ENCODE results near the gene GCFC2. TPM values are rescaled to one million over a fixed set of nuclear protein-coding genes. Genes with fewer than 3 reads are reported as not detected.
A peak's percentile ranks its signal among the peaks of the same experiment; 100 is the strongest.
"Not testable (repeated sequence)": the region's sequence is repeated elsewhere in the genome, so short reads cannot be mapped to it uniquely, and the experiment has no call there.

GCFC2 gene
- total RNA-seq, 1 donor from 2014 or later: 7.7 TPM

- ATAC-seq: no peak
Observed at GRCh38 chr2:75679556-75679955, 31.2 kb downstream of the GCFC2 start.

DNA sequence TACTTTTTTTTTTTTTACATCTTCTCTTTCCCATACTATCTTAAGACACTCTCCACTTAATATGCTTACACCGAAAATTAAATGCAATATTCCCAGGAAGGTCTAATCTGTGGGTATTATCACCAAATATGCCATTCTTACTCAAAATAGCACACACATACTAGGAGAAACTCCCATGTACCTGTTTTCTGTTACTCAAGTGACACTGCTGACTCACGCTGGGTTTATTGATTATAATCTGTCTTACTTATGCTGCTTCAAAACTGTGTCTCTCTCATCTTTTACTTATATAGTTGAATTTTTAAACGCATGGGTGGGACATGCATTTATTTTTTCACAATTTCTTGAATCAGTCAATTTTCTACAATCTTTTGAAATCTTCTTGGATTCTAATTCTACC lies 34.3 kb downstream of the GCFC2 start:
- ATAC-seq: no peak

DNA sequence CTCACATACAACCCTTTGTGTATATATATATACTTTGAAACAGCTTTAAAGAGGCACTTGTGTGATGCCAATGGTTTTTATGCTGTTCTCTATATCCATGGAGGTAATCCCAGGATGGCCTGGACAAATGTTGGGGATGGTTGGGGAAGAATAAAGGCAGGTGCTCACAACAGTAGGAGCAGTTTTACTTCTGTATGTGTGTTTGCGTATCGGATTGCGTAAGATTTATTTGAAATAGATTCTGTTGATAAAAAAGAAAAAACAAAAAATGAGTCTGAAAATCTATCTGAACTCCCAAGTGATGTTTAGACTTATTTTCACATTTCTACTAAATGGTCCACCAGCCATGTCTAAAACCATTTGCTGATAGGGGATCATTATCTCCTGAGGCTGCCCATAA lies 34.8 kb downstream of the GCFC2 start:
- ATAC-seq: no peak

DNA sequence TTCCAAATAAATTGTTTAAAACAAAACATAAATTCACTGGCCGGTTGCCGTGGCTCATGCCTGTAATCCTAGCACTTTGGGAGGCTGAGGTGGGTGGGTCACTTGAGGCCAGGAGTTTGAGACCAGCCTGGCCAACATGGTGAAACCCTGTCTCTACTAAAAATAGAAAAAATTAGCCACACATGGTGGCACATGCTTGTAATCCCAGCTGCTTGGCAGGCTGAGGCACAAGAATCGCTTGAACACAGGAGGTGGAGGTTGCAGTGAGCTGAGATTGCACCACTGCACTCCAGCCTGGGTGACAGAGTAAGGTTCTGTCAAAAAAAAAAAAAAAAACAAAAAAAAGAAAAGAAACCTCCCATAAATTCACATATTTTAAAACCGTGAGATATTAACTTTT lies 35.3 kb downstream of the GCFC2 start:
- not testable (repeated sequence) for ATAC-seq

- ATAC-seq: no peak
Observed at GRCh38 chr2:75667884-75668283, 42.8 kb downstream of the GCFC2 start.

GRCh38 chr2:75666911-75667310 lies 43.8 kb downstream of the GCFC2 start:
- ATAC-seq: no peak

DNA sequence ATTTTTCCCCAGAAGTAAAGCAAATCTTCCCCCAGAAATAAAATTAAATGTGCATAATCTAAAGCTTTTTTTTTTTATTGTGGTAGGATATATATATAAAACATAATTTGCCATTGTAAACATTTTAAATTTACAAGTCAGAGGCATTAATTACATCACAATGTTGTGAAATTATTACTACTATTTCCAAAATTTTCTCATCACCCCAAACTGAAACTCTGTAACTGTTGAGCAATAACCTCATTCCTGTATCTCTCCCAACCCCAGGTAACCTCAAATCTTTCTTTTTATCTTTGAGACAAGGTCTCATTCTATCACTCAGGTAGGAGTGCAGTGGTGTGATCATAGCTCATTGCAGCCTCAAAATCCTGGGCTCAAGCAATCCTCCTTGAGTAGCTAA lies 52.9 kb downstream of the GCFC2 start:
- ATAC-seq: no peak

DNA sequence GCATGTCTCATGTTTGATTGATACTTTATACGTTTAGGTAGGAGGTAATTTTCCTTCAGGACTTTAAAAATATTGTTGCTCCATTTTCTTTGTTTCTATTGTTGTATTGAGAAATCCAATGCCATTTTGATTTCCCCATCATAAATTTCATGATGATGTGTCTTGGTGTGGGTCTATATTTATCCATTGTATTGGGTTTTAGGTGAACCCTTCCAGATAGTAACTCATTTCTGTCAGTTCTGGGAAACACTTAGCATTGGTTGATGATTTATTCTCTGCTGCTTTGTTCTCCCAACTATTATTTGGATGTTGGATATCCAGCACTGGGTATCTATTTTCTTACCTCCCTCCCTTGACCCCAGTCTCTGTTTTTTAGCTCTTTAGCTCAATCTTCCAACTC lies 54.2 kb downstream of the GCFC2 start:
- ATAC-seq: no peak

DNA sequence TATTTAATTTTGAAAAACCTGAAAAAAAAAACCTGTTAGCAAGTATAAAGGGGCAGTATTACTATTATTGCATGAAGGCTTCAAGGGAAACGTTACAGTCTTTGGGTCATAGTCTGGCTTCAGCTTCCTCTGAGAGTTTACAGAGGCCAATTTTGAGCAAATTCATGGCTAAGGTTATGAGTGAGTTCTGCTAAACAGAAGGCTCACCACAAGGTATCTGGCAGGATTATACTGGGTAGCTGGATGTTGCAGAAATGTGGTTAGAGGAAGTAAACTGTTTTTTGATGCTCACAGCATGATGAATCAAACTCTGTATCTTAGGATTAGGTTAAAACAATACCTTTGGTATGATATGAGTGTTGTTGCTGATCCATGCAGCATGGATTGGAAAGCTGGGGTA lies 54.9 kb downstream of the GCFC2 start:
- ATAC-seq: no peak

DNA sequence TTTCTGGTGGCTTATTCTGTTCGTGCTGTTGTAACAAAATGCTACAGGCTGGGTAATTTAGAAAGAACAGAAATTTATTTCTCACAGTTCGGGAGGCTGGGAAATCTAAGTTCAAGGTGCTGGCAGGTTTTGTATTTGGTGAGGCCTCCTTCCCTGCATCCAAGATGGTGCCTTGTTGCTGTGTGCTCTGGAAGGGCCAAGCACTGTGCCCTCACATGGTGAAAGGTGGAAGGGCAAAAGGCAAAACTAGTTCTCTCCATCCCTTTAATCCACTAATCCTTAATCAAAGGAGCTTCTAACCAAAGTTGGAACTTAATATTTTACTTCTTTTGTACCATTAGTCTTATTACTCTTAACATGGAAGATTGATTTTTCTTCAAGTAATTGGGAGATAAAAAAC lies 56.7 kb downstream of the GCFC2 start:
- ATAC-seq: no peak

DNA sequence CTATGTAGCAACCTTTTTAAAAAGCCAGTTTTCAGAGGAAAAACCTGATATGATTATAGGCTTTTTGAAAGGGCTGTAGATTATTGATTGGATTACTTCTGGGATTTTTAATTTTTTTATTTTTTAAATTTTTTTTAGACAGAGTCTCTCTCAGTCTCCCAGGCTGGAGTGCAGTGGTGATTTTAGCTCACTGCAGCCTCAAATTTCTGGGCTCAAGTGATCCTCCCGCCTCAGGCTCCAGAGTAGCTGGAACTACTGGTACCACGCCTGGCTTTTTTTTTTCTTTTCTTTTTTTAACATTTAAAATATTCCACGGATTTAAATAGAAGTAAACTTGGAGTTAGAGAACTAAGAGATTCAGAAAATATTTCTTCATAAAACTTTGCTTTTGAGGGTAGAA lies 62.9 kb downstream of the GCFC2 start:
- ATAC-seq: no peak

DNA sequence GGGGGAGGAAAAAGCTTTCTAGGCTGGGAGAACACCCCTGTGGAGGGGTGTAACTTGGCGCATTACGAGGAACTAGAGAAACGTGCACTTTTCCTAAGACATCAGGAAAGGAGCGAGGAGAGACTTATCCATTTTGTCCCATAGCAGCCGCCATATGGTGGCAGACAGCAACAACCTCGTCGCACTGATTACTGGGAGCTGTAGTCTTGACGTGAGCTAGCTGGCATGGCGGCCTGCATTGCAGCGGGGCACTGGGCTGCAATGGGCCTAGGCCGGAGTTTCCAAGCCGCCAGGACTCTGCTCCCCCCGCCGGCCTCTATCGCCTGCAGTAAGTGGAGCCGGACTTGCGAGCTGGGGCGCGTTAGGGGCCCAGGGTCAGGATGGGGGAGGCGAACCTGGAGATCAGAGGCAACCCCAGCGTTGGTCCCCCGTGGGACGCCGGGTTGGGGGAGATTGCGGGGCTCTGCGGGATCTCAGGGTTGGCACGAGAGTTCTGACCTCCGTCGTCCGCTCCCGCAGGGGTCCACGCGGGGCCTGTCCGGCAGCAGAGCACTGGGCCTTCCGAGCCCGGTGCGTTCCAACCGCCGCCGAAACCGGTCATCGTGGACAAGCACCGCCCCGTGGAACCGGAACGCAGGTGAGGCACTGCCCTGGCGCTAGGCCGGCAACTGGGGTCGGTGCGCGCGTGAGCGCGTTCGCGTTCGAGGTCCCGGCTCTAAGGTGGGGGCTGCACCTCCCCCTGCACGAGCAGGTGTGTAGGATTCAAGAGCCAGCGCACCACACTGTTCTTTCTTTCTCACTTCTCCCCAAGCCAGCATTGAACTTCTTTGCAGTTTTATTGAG lies 63.9 kb downstream of the GCFC2 start, which contains the start of gene MRPL19:
TSS of gene MRPL19 (plus strand) at position 201 of the 843 bp plus-strand sequence. CDS start at position 226, 25 bp downstream.
- peak; percentile 97 for ATAC-seq

DNA sequence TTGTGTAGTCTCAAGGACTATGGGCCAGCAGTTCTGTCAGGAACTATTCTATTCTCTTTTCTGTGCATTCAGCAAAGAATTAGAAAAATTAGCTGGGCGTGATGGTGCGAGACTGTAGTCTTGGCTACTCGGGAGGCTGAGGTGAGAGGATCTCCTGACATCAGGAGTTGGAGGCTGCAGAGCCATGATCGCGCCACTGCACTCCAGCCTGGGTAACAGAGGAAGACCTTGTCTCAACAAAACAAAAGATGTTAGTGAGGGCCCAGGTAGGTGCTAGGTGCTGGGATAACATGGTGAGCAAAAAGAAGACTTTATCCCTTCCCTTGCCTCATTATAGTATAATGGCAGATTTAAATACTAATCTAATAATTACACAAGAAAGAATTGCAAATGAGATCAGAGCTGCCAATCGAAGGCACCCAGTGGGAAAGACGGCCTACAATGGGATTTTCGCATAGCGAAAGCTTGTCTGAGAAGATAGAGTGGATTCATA lies 64.6 kb downstream of the GCFC2 start:
- no peak for ATAC-seq

- no peak for ATAC-seq
Observed at GRCh38 chr2:75645643-75646042, 65.1 kb downstream of the GCFC2 start.

DNA sequence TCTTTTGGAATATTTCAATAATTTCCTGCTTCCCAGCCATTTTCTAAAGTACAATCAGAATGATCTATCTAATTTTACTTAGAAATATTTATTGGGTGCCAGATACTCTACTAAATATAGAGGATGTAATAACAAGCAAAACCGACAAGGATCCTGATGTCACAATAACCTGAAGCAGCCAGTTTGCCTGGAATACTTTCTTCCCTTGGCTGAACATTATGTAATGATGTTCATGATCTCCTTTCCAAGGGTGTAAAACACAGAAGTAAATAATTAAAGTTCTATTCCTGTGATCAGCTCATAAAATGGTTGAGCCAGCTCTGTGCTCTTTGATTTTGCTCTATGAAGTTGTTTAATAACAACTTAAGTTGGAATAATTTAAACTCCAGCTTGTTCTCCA lies 66.7 kb downstream of the GCFC2 start:
- no peak for ATAC-seq

- no peak for ATAC-seq
Observed at GRCh38 chr2:75641587-75641986, 69.1 kb downstream of the GCFC2 start.

GRCh38 chr2:75640621-75641121 lies 70.0 kb downstream of the GCFC2 start:
- peak; percentile 84 for ATAC-seq

- ATAC-seq: no peak
Observed at GRCh38 chr2:75637568-75637967, 73.1 kb downstream of the GCFC2 start.

DNA sequence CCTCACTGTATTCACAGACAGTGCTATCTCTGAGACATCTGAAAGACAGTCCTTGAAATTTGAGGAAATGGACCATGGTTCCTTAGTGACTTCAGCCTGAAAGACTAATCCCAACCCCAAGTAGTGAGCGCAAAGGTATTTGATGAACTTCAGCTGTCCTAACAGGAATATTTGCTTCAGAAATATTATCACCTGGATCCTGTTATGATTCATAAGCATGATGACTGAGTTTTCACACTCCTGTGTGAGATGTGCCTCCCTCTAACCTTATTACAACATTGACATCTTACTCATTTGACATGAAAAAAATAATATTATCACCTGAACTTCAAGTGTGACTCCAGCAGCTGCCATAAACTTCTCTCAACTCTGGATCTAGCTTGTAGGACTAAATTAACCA lies 75.8 kb downstream of the GCFC2 start:
- peak; percentile 43 for ATAC-seq

DNA sequence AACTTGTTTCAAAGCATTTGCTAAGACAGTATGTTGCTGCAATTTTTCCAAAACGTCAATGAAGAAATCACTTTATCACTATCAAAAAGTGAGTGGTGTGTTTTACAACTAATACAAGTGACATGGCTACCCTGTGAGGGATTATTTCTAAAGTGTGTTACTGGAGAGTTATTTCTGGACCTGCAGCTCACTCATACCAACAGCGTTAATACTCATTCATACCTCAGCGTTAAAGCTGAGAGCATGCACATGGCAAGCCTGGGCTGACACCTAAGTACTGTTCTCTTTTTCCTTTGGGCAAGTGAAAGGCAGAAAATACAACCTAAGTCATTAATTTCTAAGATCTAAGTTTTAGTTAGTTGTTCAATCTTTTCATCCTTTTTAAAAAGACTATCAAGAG lies 77.1 kb downstream of the GCFC2 start:
- ATAC-seq: no peak

- no peak for ATAC-seq
Observed at GRCh38 chr2:75632813-75633212, 77.9 kb downstream of the GCFC2 start.

- no peak for ATAC-seq
Observed at GRCh38 chr2:75632091-75632701, 78.5 kb downstream of the GCFC2 start.

DNA sequence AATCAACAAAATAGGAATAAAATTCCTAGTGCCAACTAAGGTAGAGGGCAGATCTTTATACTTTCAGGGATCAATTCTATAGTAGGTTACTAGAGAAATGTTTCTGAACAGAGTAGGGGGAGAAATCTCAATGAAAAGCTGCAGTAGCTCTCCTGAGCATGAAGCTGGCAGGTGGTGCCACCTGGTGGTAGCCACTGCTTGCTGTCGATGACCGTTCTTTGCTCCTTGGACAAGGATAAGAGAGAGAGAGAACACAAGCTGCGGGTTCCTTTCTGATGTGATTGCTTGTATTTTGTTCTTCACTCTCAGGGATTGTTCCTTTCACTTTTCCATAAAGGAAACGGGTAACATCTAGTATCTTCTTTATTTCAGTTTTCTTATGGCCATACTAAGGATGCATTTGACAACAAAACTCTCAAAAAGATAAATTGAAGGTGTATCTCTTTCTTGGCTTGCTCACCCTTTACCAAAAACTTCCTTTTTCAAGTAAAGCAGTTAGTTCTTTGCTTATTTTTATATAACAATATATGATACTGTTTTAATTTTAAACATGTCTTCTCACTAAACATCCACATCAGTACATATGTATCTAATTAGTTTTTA lies 82.7 kb downstream of the GCFC2 start:
- ATAC-seq: peak; percentile 75
